HL-60/S4 treated with retinoic acid at 250 ng/mL for 4 days and 3 days (cell line): Measurements from ENCODE around the gene PPP2R5E.
"Not testable (repeated sequence)": the region's sequence is repeated elsewhere in the genome, so short reads cannot be mapped to it uniquely, and the experiment has no call there.

Source experiments
- in situ Hi-C: fragments of 300-500 bp; cut with MboI; formaldehyde crosslinking; loops from 2 replicates; pipeline ENCODE4 v1.7.0; 2022; ENCODE audit warnings: low sequenced_read_pairs

Gene PPP2R5E

GRCh38 chr14:63392236-63392635, 150.9 kb downstream of the PPP2R5E start:
- in situ Hi-C loops: no loop called here

GRCh38 chr14:63388766-63389431, 154.3 kb downstream of the PPP2R5E start:
- in situ Hi-C loops: no loop called here

GRCh38 chr14:63387711-63388110, 155.5 kb downstream of the PPP2R5E start:
- in situ Hi-C loops: no loop called here

DNA sequence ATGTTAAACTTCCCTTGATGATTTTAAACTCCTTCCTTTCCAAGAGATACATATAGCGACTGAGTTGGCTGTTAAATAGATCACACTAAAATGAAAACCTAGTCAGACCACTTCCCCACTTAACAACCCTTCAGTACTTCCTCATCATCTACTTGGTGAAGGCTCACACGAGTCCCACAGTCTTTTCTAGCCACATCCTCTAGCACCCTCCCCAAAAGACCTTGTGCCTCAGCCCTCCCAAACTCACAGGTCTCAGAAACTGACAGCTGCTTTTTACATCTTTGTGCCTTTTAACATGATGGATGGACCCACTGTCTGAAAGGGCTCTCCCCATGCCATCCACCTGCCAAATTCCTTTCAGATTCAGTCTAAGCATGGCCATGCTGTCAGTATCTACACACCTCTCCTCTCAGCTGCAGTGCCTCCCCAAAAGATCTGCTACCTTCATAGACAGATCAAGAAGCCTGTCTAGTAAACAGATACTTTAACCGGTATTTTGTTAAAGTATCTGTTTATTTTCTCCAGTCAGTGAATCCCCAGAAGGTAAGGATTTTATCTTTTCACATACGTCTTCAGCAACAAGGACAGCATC, 159.3 kb downstream of the PPP2R5E start:
- in situ Hi-C loops: no loop called here

- in situ Hi-C loops: no loop called here
Measured at GRCh38 chr14:63378444-63378843, 164.7 kb downstream of the PPP2R5E start.

GRCh38 chr14:63375769-63376168, 167.4 kb downstream of the PPP2R5E start:
- in situ Hi-C loops: no loop called here

DNA sequence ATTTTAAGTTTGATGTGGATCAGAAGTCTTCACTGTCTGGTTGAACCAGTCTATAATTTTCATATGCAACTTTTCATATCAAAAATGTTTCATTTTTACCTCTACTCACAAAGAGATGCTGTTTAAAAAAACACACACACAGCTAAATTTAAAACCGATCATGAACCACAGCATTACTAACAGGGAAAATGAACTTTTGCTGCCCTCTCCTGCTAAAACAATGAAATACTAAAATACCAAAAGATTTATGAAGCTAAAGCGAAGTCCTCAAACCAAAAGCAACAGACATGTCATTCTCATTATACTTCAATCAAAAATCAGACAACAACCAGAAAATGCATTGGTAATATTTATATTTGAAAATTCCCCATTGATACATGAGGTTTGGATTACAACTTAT, 171.6 kb downstream of the PPP2R5E start:
- in situ Hi-C loops: not testable (repeated sequence)

DNA sequence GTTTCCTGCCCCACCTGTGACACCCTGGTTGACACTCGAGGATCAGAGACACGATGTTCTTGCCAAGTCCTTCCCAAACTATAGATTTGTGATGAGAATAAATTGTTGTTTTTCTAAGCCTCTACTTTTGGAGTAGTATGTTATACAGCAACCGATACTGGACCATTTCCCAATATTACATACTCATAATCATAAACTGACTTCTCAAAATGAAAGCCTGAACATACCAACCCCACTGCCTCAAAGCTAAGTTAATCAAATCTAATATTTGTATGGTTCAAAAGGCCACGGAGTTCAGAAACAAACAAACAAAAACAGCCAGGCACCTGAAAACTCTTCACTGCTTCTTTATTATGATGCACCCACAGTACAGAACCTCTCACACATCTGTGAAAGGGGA, 172.1 kb downstream of the PPP2R5E start:
- in situ Hi-C loops: no loop called here

DNA sequence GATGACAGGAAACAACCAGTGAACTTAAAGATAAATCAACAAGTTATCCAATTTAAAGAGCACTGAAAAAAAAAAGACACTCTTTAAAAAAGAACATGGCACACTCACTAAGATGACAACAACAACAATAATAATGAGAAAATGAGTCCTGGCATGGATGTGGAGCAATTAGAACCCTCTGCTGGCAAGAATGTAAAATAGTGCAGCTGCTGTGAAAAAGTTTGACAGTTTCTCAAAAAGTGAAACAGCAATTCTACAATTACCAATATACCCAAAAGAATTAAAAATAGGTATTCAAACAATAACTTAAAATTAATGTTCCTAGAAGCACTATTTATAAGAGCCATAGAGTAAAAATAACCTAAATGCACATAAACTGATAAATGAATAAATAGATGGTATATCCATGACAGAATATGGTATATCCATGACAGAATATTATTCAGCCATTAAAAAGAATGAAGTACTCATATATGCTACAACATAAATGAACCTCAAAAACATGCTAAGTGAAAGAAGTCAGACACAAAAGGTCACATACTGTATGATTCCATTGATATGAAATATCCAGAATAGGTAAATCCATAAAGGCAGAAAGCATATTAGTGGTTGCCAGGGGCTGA, 175.3 kb downstream of the PPP2R5E start:
- in situ Hi-C loops: no loop called here

GRCh38 chr14:63362389-63362819, 180.8 kb downstream of the PPP2R5E start:
- in situ Hi-C loops: no loop called here

- in situ Hi-C loops: no loop called here
Measured at GRCh38 chr14:63361790-63362189, 181.4 kb downstream of the PPP2R5E start.

DNA sequence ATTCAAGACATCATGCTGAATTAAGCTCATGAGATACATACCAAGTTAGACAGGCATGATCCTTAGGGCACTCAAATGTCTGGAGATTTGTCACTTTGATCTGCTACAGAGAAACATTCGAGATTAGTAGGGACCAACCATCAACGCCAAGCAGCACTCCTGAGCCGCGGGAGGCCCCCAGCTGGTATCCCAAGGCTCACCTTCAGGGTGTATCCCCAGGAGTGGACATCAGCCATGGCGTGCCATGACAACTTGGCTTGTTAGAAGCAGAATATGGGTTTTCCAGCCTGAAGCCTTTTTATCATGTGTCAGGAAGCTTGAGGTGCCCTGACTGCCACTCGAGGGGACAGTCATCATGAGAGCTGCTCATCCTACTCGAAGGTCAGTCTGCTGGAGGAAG, 185.3 kb downstream of the PPP2R5E start:
- in situ Hi-C loops: no loop called here

- in situ Hi-C loops: no loop called here
Measured at GRCh38 chr14:63345826-63346225, 197.4 kb downstream of the PPP2R5E start.

DNA sequence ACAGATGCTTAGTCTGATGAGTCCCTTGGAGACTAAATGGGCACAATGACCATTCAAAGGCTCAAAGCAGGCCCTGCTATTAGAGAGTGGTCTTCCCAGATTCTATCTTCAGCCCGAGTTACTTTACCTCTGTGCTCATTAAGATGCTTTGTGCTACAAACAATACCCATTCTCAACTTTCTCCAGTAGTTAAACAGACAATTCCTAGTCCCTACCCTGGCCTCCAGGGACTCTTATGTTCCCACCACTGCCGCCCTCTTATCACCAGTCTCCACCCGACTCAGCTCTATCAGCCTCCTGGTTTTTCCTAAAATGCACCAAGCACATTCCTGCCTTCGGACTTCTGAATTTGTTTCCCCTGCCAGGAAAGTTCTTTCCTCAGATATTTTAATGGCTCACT, 198.8 kb downstream of the PPP2R5E start:
- in situ Hi-C loops: no loop called here

GRCh38 chr14:63343878-63344277, 199.3 kb downstream of the PPP2R5E start:
- in situ Hi-C loops: no loop called here

DNA sequence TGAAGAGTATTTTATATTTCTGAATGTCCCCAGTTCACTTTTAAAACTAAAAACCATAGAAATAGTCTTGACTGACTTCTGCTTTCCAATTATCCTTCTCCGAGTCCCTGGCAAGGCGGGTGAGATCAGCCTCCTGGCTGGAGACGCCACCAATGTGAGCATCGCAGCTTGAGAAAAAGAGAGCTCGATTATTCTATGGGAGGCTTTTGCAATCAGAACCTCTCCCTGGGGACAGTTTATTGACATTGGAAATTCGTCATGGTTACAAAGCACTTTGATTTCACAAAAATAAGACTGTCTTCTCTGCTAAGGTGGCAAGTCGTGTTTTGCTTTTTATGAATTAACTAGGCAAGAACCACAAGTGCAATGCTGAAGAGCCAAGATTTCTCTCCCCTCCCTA, 200.8 kb downstream of the PPP2R5E start:
- in situ Hi-C loops: no loop called here

DNA sequence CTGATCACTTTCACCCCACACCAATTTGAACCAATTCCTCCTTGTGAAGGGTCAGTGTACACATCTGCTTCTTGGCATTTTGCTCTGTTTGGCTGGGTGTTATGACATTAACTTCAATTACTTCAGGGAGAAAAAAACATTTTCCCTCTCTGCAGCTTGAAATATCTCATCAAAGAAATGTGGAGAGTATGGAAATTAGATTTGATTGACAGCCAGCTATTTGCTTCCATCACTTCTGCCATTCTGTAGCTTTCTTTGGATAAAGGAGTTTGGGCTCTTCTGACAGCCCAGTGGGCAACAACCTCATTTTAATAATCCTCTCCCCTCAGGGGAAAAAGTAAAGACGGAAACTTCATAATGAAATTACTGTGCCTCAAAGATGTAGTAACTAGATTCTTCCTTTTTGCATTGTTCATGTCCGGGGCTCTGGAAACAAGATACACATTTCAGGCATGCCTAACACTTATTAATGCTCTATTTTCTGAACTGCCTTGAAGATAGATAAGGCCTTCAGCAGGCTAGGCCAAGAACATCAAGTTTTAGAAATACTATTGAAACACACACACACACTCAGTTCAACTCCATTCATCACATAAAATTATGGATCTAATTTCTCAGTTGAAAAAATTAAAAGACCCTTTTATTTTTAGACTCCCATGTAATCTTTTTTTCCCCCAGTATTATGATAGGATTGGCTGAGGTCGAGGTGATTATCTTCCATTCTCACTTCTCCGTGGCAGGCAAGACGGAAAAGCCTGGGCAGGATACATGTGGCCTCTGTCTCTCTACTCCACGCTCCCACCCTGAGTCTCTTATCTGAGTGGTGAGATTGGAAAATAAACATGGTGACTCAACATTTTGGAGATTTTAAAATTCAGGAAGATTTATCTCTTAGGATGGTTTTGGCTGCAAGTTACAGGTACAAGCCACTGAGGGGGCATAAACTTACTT, 214.1 kb downstream of the PPP2R5E start:
- in situ Hi-C loops: no loop called here

- in situ Hi-C loops: no loop called here
Measured at GRCh38 chr14:63326840-63327239, 216.3 kb downstream of the PPP2R5E start.

DNA sequence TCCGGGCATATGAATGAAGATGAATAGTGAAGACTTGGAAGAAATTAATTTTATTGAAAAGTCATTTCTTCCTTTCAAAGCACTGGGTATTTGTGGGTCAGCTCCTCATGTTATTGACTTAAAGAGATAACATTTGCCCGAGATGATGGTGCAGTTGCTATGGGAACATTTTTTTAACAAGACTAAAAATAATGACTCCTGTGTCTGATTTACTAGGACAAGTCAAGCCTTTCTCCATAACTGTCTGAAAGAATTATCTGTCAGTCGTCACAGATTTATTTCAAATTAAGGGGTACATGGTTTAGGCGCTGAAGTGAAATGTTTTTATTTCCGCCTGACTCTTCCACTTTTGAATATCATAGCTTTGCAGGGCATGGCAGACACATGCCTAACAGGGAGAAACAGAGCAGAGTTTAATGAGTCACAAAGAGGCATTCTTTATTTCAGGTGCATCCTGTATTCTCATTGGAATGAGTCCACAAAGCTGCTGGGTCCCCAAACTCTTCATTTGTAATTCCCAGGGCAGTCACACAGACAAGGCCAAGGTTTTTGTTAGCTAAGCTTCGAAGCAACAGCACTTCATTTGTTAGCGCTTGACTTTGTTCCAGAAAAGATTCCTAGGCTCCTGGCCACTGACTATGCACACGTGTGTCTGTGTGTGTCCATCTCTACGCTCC, 220.1 kb downstream of the PPP2R5E start:
- in situ Hi-C loops: no loop called here

GRCh38 chr14:63322472-63322871, 220.7 kb downstream of the PPP2R5E start:
- in situ Hi-C loops: no loop called here
